Tibial nerve (tissue), 4 donors: ENCODE results near the gene TAF11L5. TPM values are rescaled to one million over a fixed set of nuclear protein-coding genes. Genes with fewer than 3 reads are reported as not detected.
"Not testable (repeated sequence)": the region's sequence is repeated elsewhere in the genome, so short reads cannot be mapped to it uniquely, and the experiment has no call there.

Experiments used
- DNase-seq, 2 donors: peaks; one replicate each; pipeline ENCODE4 v3.0.0-alpha.2; 2019; ENCODE audit warnings: low spot score in 2 of 2
- H3K27ac ChIP-seq, 4 donors: fragments of 200-600 bp; sonication (generic) in 3 of 4; one replicate each; pipeline ENCODE4 v1.5.1; 2017 to 2019; ENCODE audit warnings: mild to moderate bottlenecking in 1 of 4
- H3K27me3 ChIP-seq, 2 donors: fragments of 200-600 bp; sonication (generic) in 1 of 2; one replicate each; pipeline versions ENCODE4 v1.5.1 to v1.6.0; 2017 to 2019
- H3K36me3 ChIP-seq, 3 donors: fragments of 200-600 bp; sonication (generic); one replicate each; pipeline ENCODE4 v1.5.1; 2018 to 2019
- H3K4me1 ChIP-seq, 4 donors: fragments of 200-600 bp; sonication (generic) in 3 of 4; one replicate each; pipeline ENCODE4 v1.5.1; 2017 to 2019
- H3K4me3 ChIP-seq, 4 donors: fragments of 200-600 bp; sonication (generic) in 3 of 4; one replicate each; pipeline ENCODE4 v1.5.1; 2017 to 2019; ENCODE audit warnings: mild to moderate bottlenecking in 1 of 4, moderate library complexity in 1 of 4
- H3K9me3 ChIP-seq, 4 donors: fragments of 200-600 bp; sonication (generic) in 3 of 4; one replicate each; pipeline ENCODE4 v1.5.1; 2017 to 2019
- EP300 ChIP-seq, 2 donors: sonication (generic); formaldehyde crosslinking; IDR thresholded peaks; one replicate each; pipeline ENCODE4 v1.6.1; 2017; ENCODE audit warnings: antibody characterized with exemption in 2 of 2, mild to moderate bottlenecking in 1 of 2
- POLR2A ChIP-seq, 2 donors: fragments of 450-650 bp; IDR thresholded peaks; one replicate each; pipeline ENCODE4 v1.6.1; 2017; ENCODE audit warnings: antibody characterized with exemption in 2 of 2, mild to moderate bottlenecking in 2 of 2, moderate library complexity in 2 of 2
- WGBS, 2 donors: methylation state at CpG; one replicate each; pipeline ENCODE4 v1.1.5; 2018; 5-methylcytosine and 5-hydroxymethylcytosine counted together
- total RNA-seq, 4 donors: library from RNA; depleted of rRNA; stranded (reverse); fragments of >200 nt; gene quantifications; one replicate each; pipeline ENCODE4 v1.1.0, GENCODE V29; 2016
- TF ChIP-seq, protein P1 (sequence below), 5 experiments: fragments of 200-600 bp in 3 of 5; fragments of 450-650 bp in 2 of 5; sonication (generic) in 3 of 5; IDR thresholded peaks; one replicate each; pipeline ENCODE4 v1.5.1; 2016 to 2019; ENCODE audit warnings: antibody characterized with exemption in 5 of 5, mild to moderate bottlenecking in 3 of 5, moderate library complexity in 2 of 5

TAF11L5 gene
- total RNA-seq = not detected

DNA sequence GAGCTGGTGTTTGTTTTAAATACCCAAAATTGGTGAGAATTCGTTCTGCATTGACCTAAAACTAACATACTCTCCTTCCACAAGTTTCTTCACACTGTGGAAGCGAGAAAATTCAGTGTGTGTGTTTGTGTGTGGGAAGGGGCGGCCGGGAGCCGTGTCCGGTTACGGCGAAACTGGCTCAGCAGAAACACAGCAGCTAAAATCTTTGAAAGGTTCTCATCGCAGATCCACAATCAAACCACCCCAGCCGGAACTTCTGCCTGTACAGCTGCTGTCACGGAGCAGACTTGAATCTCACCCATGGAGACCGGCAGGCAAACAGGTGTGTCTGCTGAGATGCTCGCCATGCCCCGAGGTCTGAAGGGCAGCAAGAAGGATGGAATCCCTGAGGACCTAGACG is at the start of gene TAF11L5:
TAF11L5 (plus strand) TSS at position 301 of the 400 bp plus-strand sequence.
- WGBS, 2 donors = no CpG with 5 or more reads among the region's 15 CpGs
- H3K4me3 ChIP-seq, H3K27ac ChIP-seq, H3K27me3 ChIP-seq, DNase-seq, H3K4me1 ChIP-seq, H3K36me3 ChIP-seq, H3K9me3 ChIP-seq: not testable (repeated sequence)

DNA sequence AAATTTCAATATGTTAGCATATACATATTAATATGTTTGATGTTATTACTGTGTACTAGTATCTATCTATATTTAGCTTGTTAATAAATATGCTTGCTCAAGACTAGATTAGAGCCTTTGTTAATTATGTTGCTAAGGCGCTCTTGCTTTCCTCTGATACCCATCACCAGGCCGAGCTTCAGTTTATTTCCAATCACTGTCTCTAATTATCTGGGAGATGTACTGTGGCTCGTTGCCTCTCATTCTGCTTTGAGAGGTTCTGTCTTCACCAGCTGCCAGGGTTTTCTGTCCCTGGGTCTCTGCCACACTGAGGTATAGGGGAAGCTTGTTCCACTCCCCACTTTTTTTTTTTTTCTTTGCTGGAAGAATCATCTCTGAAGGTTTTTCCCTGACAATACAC is 48.0 kb upstream of the TAF11L5 start:
- Histone ChIP-seq H3K9me3 (no peaks in the 10 kb centered on the region), H3K4me1 (no peaks in the 10 kb centered on the region), H3K36me3 (no peaks in the 10 kb centered on the region), H3K27me3 (no peaks in the 10 kb centered on the region), H3K27ac (no peak overlapping the region), H3K4me3 (no peak overlapping the region)
- TF ChIP-seq POLR2A (IDR thresholded peaks at IDR 0.05) (no peak), EP300 (IDR thresholded peaks at IDR 0.05) (no peak)
- TF ChIP-seq, protein P1, sequence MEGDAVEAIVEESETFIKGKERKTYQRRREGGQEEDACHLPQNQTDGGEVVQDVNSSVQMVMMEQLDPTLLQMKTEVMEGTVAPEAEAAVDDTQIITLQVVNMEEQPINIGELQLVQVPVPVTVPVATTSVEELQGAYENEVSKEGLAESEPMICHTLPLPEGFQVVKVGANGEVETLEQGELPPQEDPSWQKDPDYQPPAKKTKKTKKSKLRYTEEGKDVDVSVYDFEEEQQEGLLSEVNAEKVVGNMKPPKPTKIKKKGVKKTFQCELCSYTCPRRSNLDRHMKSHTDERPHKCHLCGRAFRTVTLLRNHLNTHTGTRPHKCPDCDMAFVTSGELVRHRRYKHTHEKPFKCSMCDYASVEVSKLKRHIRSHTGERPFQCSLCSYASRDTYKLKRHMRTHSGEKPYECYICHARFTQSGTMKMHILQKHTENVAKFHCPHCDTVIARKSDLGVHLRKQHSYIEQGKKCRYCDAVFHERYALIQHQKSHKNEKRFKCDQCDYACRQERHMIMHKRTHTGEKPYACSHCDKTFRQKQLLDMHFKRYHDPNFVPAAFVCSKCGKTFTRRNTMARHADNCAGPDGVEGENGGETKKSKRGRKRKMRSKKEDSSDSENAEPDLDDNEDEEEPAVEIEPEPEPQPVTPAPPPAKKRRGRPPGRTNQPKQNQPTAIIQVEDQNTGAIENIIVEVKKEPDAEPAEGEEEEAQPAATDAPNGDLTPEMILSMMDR (IDR thresholded peaks at IDR 0.05) = no peak
- WGBS, 2 donors = 79 to 83% methylated on average over 3 of the region's 3 CpGs
- no peak for DNase-seq

DNA sequence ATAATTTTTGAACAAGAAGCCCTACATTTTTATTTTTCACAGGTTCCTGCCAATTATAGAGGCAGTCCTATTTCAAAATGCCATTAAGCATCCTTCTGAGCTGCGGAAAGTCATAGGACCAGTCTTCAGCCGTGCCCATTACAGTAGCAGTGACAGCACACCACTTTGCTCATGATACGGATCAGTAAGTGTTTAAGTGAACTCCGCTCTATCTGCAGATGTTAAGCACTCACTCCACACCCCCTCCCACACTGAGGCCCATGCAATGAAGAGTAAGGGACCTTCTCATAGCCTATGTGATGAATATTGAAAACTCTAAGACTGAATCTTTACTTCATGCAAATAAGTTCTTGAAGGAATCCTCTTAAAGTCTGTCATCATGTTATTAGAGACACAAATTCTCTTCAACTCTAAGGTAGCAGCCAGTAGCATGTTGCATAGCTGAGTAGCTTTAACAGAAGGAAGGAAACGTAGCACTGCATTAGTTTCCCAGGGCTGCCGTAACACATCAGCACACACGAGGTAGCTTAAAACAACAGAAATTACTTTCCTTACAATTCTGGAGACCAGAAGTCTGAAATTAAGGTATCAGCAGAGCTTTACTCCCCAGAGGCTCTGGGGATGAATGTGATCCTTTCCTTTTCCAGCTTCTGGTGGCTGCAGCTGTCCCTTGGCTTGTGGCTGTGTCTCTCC is 47.3 kb upstream of the TAF11L5 start:
- no peak for DNase-seq
- no peaks in the 10 kb centered on the region for H3K27me3 ChIP-seq
- H3K4me1 ChIP-seq = no peaks in the 10 kb centered on the region
- H3K36me3 ChIP-seq = no peaks in the 10 kb centered on the region
- no peak overlapping the region for H3K27ac ChIP-seq
- 70 to 75% methylated on average over 7 of the region's 7 CpGs for WGBS, 2 donors
- H3K9me3 ChIP-seq = no peaks in the 10 kb centered on the region
- TF ChIP-seq EP300 (IDR thresholded peaks at IDR 0.05) = no peak
- TF ChIP-seq POLR2A (IDR thresholded peaks at IDR 0.05) = no peak
- H3K4me3 ChIP-seq = no peak overlapping the region

DNA sequence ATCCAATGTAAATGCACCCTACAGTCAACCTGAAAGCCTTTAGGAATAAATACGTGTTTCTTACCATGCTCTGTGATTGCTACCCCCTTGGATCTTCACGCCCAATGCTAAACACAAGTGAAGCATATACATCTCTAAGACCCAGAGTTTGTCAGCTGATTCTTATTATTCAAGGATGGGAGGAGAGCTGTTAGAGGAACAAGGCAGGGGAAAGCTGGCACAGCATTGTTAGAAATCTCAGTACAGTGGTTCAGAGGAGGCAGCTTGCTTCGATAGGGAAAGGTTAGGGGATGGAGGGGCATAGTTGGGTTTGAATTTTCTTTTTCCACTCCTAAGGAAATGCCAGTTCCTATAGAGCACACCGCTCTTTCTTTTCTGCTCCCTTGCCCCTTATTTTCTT is 43.7 kb upstream of the TAF11L5 start:
- 71 to 76% methylated on average over 4 of the region's 4 CpGs for WGBS, 2 donors
- Histone ChIP-seq H3K9me3 (no peaks in the 10 kb centered on the region), H3K27me3 (no peaks in the 10 kb centered on the region), H3K27ac (no peak overlapping the region), H3K36me3 (no peaks in the 10 kb centered on the region), H3K4me1 (no peaks in the 10 kb centered on the region), H3K4me3 (no peak overlapping the region)
- TF ChIP-seq POLR2A (IDR thresholded peaks at IDR 0.05) = no peak
- no peak for TF ChIP-seq EP300 (IDR thresholded peaks at IDR 0.05)
- no peak for DNase-seq

DNA sequence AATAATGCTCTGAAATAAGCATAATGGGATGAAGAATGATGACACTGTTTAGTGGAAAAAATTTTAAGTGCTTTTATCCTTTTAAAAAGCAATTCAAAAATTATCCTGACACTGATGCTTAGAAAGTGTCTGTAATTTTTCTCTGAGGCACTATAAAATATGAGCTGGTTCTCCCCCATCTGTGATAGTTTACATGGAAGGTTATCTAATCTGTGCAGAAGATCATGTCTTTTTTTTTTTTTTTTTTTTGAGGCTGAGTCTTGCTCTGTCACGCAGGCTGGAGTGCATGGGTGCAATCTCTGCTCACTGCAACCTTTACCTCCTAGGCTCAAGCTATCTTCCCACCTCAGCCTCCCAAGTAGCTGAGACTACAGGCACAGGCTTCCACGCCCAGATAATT is 42.2 kb upstream of the TAF11L5 start:
- Histone ChIP-seq H3K9me3 (no peaks in the 10 kb centered on the region), H3K27ac (no peak overlapping the region), H3K4me1 (no peaks in the 10 kb centered on the region), H3K27me3 (no peaks in the 10 kb centered on the region), H3K36me3 (no peaks in the 10 kb centered on the region), H3K4me3 (no peak overlapping the region)
- TF ChIP-seq, protein P1 (IDR thresholded peaks at IDR 0.05) = no peak
- TF ChIP-seq EP300 (IDR thresholded peaks at IDR 0.05) (no peak), POLR2A (IDR thresholded peaks at IDR 0.05) (no peak)
- no peak for DNase-seq
- 78% methylated on average over 2 of the region's 2 CpGs for WGBS, 2 donors

DNA sequence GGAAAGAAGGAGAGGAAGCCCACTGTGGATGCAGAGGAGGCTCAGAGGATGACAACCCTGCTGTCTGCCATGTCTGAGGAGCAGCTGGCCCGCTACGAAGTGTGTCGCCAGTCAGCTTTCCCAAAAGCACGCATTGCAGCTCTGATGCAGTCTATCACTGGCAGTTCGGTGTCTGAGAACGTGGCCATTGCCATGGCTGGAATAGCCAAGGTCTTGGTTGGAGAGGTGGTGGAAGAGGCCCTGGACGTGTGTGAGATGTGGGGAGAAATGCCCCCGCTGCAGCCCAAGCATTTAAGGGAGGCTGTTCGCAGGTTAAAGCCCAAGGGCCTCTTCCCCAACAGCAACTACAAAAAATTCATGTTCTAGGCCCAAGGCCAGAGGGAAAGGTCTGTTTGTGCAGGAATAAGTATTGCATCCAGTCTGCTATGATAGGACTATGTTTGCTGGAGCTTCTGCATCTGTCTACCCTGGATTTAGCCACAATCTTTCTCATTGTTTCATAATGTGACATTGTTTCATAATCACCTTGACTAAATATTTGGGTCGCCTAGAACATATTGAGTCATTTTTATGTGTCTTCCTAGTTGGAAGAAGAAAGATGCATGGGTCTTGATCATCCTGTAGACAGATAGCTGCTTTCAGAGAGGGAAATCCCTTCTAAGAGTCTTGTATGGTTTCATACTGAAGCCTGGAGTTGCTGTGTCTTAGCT is 38.4 kb upstream of the TAF11L5 start:
- 90% methylated on average over 10 of the region's 10 CpGs for WGBS, 2 donors
- DNase-seq, H3K4me3 ChIP-seq, H3K4me1 ChIP-seq, H3K9me3 ChIP-seq, H3K27ac ChIP-seq, H3K27me3 ChIP-seq, H3K36me3 ChIP-seq: not testable (repeated sequence)

DNA sequence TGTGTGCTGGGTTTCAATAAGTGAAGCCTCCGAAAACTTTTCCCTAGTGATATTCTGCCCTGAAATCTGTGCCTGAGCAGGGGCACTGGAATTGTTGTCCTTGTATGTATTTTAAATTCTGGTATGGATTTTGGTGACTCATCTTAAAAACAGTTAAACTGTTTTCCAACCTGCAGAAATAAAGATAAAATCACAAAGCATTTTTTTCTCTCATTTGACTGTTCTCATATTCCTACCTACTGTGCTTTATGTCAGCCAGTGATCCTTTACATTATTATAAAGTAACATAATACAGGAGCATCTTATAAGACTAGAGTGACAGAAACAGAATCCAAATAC is 37.9 kb upstream of the TAF11L5 start:
- Histone ChIP-seq H3K4me1 (no peaks in the 10 kb centered on the region), H3K27ac (no peak overlapping the region), H3K36me3 (no peaks in the 10 kb centered on the region), H3K4me3 (no peak overlapping the region), H3K9me3 (no peaks in the 10 kb centered on the region), H3K27me3 (no peaks in the 10 kb centered on the region)
- WGBS, 2 donors = 90 to 94% methylated on average over 1 of the region's 1 CpG
- TF ChIP-seq EP300 (IDR thresholded peaks at IDR 0.05) = no peak
- TF ChIP-seq, protein P1 (IDR thresholded peaks at IDR 0.05) = no peak
- no peak for DNase-seq

DNA sequence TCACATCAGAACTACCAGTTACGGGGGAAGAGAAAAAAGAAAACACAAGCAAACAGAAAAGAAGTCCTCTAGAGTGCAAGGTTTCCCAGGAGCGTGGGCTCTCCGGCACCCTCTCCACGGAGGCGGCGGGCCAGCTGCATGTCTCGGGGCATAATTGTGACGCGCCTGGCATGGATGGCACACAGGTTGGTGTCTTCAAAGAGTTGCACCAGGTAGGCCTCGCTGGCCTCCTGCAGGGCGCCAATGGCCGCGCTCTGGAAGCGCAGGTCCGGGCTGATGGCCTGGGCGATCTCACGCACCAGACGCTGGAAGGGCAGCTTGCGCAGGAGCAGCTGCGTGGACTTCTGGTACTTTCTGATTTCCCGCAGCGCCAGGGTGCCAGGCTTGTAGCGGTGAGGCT is 33.8 kb upstream of the TAF11L5 start:
- not testable (repeated sequence) for H3K4me1 ChIP-seq, H3K4me3 ChIP-seq, H3K36me3 ChIP-seq, H3K27ac ChIP-seq, DNase-seq, H3K27me3 ChIP-seq, H3K9me3 ChIP-seq
- WGBS, 2 donors = 95 to 97% methylated on average over 16 to 19 of the region's 23 CpGs
